K562 (cell line): ENCODE data around the gene SUMF1. TPM values are rescaled to one million over a fixed set of nuclear protein-coding genes. Genes with fewer than 3 reads are reported as not detected.
A peak's percentile ranks its signal among the peaks of the same experiment; 100 is the strongest.

Source experiments
- ATF7 ChIP-seq: fragments of 450-650 bp; IDR thresholded peaks from 2 replicates; pipeline ENCODE4 v1.7.1; 2014; ENCODE audit warnings: mild to moderate bottlenecking, moderate library complexity
- CAMTA2 ChIP-seq: fragments of 250-450 bp; sonication (Bioruptor Pico); conservative IDR thresholded peaks from 2 replicates; pipeline ENCODE4 v1.5.1; 2022
- CBX1 ChIP-seq: sonication (generic); IDR thresholded peaks from 2 replicates; pipeline ENCODE4 v1.6.1; 2016; ENCODE audit warnings: antibody characterized with exemption, low read depth, mild to moderate bottlenecking
- FOXM1 ChIP-seq, 2 experiments: fragments of 450-650 bp in 1 of 2; sonication (generic) in 1 of 2; formaldehyde crosslinking in 1 of 2; IDR thresholded peaks; 2 replicates each; pipeline versions ENCODE4 v1.6.1 to v1.9.0; 2017 to 2022; ENCODE audit warnings: low read depth in 2 of 2, mild to moderate bottlenecking in 2 of 2, missing genetic modification reagents in 1 of 2, moderate library complexity in 1 of 2
- HES1 ChIP-seq: fragments of 450-650 bp; IDR thresholded peaks from 2 replicates; pipeline ENCODE4 v1.6.1; 2016; ENCODE audit warnings: low read depth, mild to moderate bottlenecking, moderate library complexity
- IFI16 ChIP-seq: fragments of 250-450 bp; sonication (Bioruptor Pico); IDR thresholded peaks from 2 replicates; pipeline ENCODE4 v2.1.2; 2022; ENCODE audit warnings: mild to moderate bottlenecking, inconsistent platforms
- L3MBTL2 ChIP-seq: fragments of 450-650 bp; IDR thresholded peaks from 2 replicates; pipeline ENCODE4 v1.6.1; 2016; ENCODE audit warnings: mild to moderate bottlenecking, moderate library complexity
- NFE2L1 ChIP-seq: fragments of 450-650 bp; IDR thresholded peaks from 2 replicates; pipeline ENCODE4 v1.6.1; 2016; ENCODE audit warnings: missing genetic modification characterization, low read depth, mild to moderate bottlenecking, missing compliant biosample characterization, moderate library complexity, borderline replicate concordance
- NR2C1 ChIP-seq, 2 experiments: fragments of 450-650 bp; IDR thresholded peaks; 2 replicates each; pipeline ENCODE4 v1.6.1; 2017; ENCODE audit warnings: mild to moderate bottlenecking in 2 of 2, antibody characterized with exemption in 1 of 2, inconsistent platforms in 1 of 2, missing compliant biosample characterization in 1 of 2, missing genetic modification characterization in 1 of 2
- RB1 ChIP-seq: fragments of 450-650 bp; IDR thresholded peaks from 2 replicates; pipeline ENCODE4 v1.6.1; 2017; ENCODE audit warnings: low read depth, mild to moderate bottlenecking
- RBM15 ChIP-seq: fragments of 200-400 bp; formaldehyde crosslinking; IDR thresholded peaks from 2 replicates; pipeline ENCODE4 v1.6.1; 2018; ENCODE audit warnings: mild to moderate bottlenecking, low read length, moderate library complexity; ENCODE audit not compliant: insufficient read depth
- RNF2 ChIP-seq: sonication (generic); IDR thresholded peaks from 2 replicates; pipeline ENCODE4 v1.6.1; 2016
- SAFB ChIP-seq: fragments of 200-400 bp; formaldehyde crosslinking; IDR thresholded peaks from 2 replicates; pipeline ENCODE4 v1.6.1; 2017; ENCODE audit warnings: low read depth, low read length, borderline replicate concordance
- TFAP4 ChIP-seq: sonication (generic); formaldehyde crosslinking; IDR thresholded peaks from 2 replicates; pipeline ENCODE4 v1.8.0; 2022; ENCODE audit warnings: missing genetic modification reagents, mild to moderate bottlenecking, moderate library complexity, borderline replicate concordance
- USF1 ChIP-seq: sonication (generic); formaldehyde crosslinking; IDR thresholded peaks from 2 replicates; pipeline ENCODE4 v1.9.0; 2022; ENCODE audit warnings: mild to moderate bottlenecking, missing genetic modification reagents
- XRCC5 ChIP-seq: fragments of 200-400 bp; formaldehyde crosslinking; IDR thresholded peaks from 2 replicates; pipeline ENCODE4 v1.6.1; 2017; ENCODE audit warnings: low read depth, mild to moderate bottlenecking, low read length
- ZNF23 ChIP-seq: fragments of 250-450 bp; sonication (Bioruptor Pico); IDR thresholded peaks from 2 replicates; pipeline ENCODE4 v1.4.0; 2020; ENCODE audit warnings: mild to moderate bottlenecking
- ZNF324 ChIP-seq: fragments of 250-450 bp; sonication (Bioruptor Pico); IDR thresholded peaks from 2 replicates; pipeline ENCODE4 v1.4.0; 2020; ENCODE audit warnings: mild to moderate bottlenecking
- ZNF592 ChIP-seq: fragments of 450-650 bp; IDR thresholded peaks from 2 replicates; pipeline ENCODE4 v1.6.1; 2017; ENCODE audit warnings: antibody characterized with exemption, mild to moderate bottlenecking
- polyA plus RNA-seq, 8 experiments: library from polyadenylated mRNA; depleted of rRNA in 4 of 8; stranded (reverse) in 5 of 8; unstranded in 3 of 8; fragments of >200 nt; fragmentation: Nextera tagmentation in 2 of 8; fragmentation: Illumina TruSeq in 1 of 8; extraction: Ambion mirVana in 2 of 8; extraction: Trizol in 1 of 8; gene quantifications; 2 replicates each; pipeline versions ENCODE4 v1.2.1 to v1.2.3, GENCODE V29; 2011 to 2014; ENCODE audit warnings: inconsistent platforms in 1 of 8, missing spikeins in 1 of 8
- total RNA-seq, 7 experiments: library from RNA; depleted of rRNA in 6 of 7; stranded (reverse); fragments of >200 nt in 6 of 7; fragmentation: Illumina TruSeq in 2 of 7; extraction: Trizol in 2 of 7; gene quantifications; 2 replicates each; pipeline versions ENCODE4 v1.2.1 to v1.2.3, GENCODE V29; 2011 to 2021; ENCODE audit warnings: low replicate concordance in 1 of 7
- TF ChIP-seq, protein P1 (sequence below): IDR thresholded peaks from 2 replicates; pipeline ENCODE4 v1.6.1; 2011; ENCODE audit not compliant: insufficient read length; ENCODE audit errors: extremely low read depth

Gene SUMF1
- total and polyA plus RNA-seq, 9 of the 15 experiments (the other 6 are each of a cell fraction or from before 2014, with no cell fraction given): 1.3 to 7.4 (median 4.2) TPM

GRCh38 chr3:4493014-4493940 is 26.2 kb upstream of the SUMF1 start, which contains the start of gene ITPR1 (continued):
- TF ChIP-seq ZNF592 (peak; percentile 78; the same call in 1 of the 2 replicates), HES1 (no peak), ATF7 (peak; percentile 83; the same call in 1 of the 2 replicates), IFI16 (no peak), NR2C1 (IDR thresholded peaks at IDR 0.05) (0 out of 2 replicates have a peak, but pooled peaks have one; percentile 56), NR2C1 (tag; IDR thresholded peaks at IDR 0.05) (peak; percentile 80), NFE2L1 (tag) (no peak), RB1 (peak; percentile 49), RBM15 (no peak), RNF2 (peak; percentile 95), FOXM1 (IDR thresholded peaks at IDR 0.05; ENCODE audit: low read depth) (0 out of 2 replicates have a peak, but pooled peaks have one; percentile 18), FOXM1 (CRISPR knock-in tag; IDR thresholded peaks at IDR 0.05; ENCODE audit: low read depth) (no peak), ZNF324 (CRISPR knock-in tag) (no peak), CAMTA2 (CRISPR knock-in tag) (no peak), XRCC5 (peak; percentile 88), SAFB (no peak), USF1 (peak; percentile 48), CBX1 (peak; percentile 73; the same call in 1 of the 2 replicates), L3MBTL2 (peak; percentile 95), ZNF23 (CRISPR knock-in tag) (no peak), TFAP4 (CRISPR knock-in tag) (peak; percentile 95)
- TF ChIP-seq, protein P1, sequence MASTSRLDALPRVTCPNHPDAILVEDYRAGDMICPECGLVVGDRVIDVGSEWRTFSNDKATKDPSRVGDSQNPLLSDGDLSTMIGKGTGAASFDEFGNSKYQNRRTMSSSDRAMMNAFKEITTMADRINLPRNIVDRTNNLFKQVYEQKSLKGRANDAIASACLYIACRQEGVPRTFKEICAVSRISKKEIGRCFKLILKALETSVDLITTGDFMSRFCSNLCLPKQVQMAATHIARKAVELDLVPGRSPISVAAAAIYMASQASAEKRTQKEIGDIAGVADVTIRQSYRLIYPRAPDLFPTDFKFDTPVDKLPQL: peak; percentile 84
